ENCODE results near the gene CCDC13.

DNA sequence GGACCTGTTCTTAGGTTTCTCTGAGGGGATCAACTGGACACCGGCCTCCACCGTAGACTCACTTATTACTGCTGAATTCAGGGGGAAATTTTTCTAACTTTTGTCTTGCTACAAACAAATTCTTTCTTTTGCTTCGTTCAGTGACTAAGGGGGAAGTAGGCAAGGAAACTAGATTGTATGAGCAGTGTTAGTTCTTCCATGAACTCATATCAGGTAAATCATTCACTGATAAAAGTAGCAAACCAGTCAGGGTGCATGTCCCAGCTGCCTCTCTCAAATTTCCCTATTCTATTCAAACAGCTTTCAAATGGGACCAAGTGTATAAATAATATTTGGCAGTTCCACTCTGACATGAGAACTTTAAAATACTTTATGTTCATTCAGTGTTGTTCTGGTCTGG, 7.3 kb upstream of the CCDC13 start:
- TF ChIP-seq EZH2 (IDR thresholded peaks at IDR 0.05; ENCODE audit: low read length, missing control alignments), result no peak
- TF ChIP-seq, protein P1, sequence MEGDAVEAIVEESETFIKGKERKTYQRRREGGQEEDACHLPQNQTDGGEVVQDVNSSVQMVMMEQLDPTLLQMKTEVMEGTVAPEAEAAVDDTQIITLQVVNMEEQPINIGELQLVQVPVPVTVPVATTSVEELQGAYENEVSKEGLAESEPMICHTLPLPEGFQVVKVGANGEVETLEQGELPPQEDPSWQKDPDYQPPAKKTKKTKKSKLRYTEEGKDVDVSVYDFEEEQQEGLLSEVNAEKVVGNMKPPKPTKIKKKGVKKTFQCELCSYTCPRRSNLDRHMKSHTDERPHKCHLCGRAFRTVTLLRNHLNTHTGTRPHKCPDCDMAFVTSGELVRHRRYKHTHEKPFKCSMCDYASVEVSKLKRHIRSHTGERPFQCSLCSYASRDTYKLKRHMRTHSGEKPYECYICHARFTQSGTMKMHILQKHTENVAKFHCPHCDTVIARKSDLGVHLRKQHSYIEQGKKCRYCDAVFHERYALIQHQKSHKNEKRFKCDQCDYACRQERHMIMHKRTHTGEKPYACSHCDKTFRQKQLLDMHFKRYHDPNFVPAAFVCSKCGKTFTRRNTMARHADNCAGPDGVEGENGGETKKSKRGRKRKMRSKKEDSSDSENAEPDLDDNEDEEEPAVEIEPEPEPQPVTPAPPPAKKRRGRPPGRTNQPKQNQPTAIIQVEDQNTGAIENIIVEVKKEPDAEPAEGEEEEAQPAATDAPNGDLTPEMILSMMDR (conservative IDR thresholded peaks at IDR 0.05 in 1 of 2, IDR thresholded peaks at IDR 0.05 in 1 of 2; ENCODE audit: low read depth in 1 of 2, low read length in 2 of 2), result no peak
